ENCODE data around the gene FMN1.

- TF ChIP-seq POLR2AphosphoS5 (IDR thresholded peaks at IDR 0.05; ENCODE audit: borderline replicate concordance, low read depth, low read length) (no peak), EZH2 (IDR thresholded peaks at IDR 0.05) (no peak), FOXP2 (optimal IDR thresholded peaks at IDR 0.05; ENCODE audit: control extremely low read depth, extremely low read length, insufficient read depth) (no peak)
Observed at GRCh38 chr15:33243869-33244268, 49.4 kb upstream of the FMN1 start.

Data from SK-N-MC (cell line).